Fibroblast of pulmonary artery (primary cell): ENCODE measurements around the gene GSG1L2.

Source experiments
- DNase-seq: peaks from one replicate; pipeline ENCODE4 v3.0.0-alpha.2; 2010; ENCODE audit warnings: low read depth
- H3K4me3 ChIP-seq: replicated peaks from 2 replicates; pipeline ENCODE4 v1.5.1; 2011; ENCODE audit warnings: low read depth, mild to moderate bottlenecking, control low read depth, low read length, moderate library complexity
- CTCF ChIP-seq: IDR thresholded peaks from 2 replicates; pipeline ENCODE4 v1.5.1; 2011; ENCODE audit warnings: mild to moderate bottlenecking, control low read depth, low read length, inconsistent platforms; ENCODE audit errors: missing control alignments

Gene GSG1L2

GRCh38 chr17:9817086-9817485, 4.8 kb downstream of the GSG1L2 start:
- H3K4me3 ChIP-seq, result no peak overlapping the region
- no peak for TF ChIP-seq CTCF
- peak; percentile 24 for DNase-seq

GRCh38 chr17:9816472-9816871, 5.4 kb downstream of the GSG1L2 start:
- H3K4me3 ChIP-seq, result no peak overlapping the region
- DNase-seq, result no peak
- no peak for TF ChIP-seq CTCF

GRCh38 chr17:9814337-9814945, 7.4 kb downstream of the GSG1L2 start:
- no peak for DNase-seq
- no peak overlapping the region for H3K4me3 ChIP-seq
- TF ChIP-seq CTCF, result no peak

GRCh38 chr17:9813166-9813565, 8.7 kb downstream of the GSG1L2 start:
- H3K4me3 ChIP-seq, result no peak overlapping the region
- DNase-seq, result no peak
- no peak for TF ChIP-seq CTCF

GRCh38 chr17:9811537-9811936, 10.3 kb downstream of the GSG1L2 start:
- H3K4me3 ChIP-seq, result no peak overlapping the region
- no peak for DNase-seq
- TF ChIP-seq CTCF, result no peak

- no peak for TF ChIP-seq CTCF
- DNase-seq, result no peak
- no peak overlapping the region for H3K4me3 ChIP-seq
Observed at GRCh38 chr17:9811086-9811485, 10.8 kb downstream of the GSG1L2 start.

- H3K4me3 ChIP-seq, result no peak overlapping the region
- DNase-seq, result no peak
- TF ChIP-seq CTCF, result no peak
Observed at GRCh38 chr17:9810100-9810949, 11.6 kb downstream of the GSG1L2 start.
